ENCODE measurements around the gene LGALS4.
"Not testable (repeated sequence)": the region's sequence is repeated elsewhere in the genome, so short reads cannot be mapped to it uniquely, and the experiment has no call there.

Gene LGALS4

GRCh38 chr19:38842439-38843174 is 29.9 kb upstream of the LGALS4 start:
- DNase-seq (ENCODE audit: low spot score), result no peak

- DNase-seq (ENCODE audit: low spot score), result no peak
Measured at GRCh38 chr19:38841787-38842438, 29.2 kb upstream of the LGALS4 start.

- DNase-seq (ENCODE audit: low spot score), result no peak
Measured at GRCh38 chr19:38841180-38841766, 28.5 kb upstream of the LGALS4 start.

- DNase-seq (ENCODE audit: low spot score), result no peak
Measured at GRCh38 chr19:38840583-38840968, 27.8 kb upstream of the LGALS4 start.

GRCh38 chr19:38839816-38840582 is 27.3 kb upstream of the LGALS4 start:
- DNase-seq (ENCODE audit: low spot score), result no peak

GRCh38 chr19:38838986-38839761 is 26.4 kb upstream of the LGALS4 start:
- DNase-seq (ENCODE audit: low spot score), result no peak

GRCh38 chr19:38838208-38838985 is 25.7 kb upstream of the LGALS4 start:
- no peak for DNase-seq (ENCODE audit: low spot score)

- DNase-seq (ENCODE audit: low spot score), result no peak
Measured at GRCh38 chr19:38837656-38838121, 24.9 kb upstream of the LGALS4 start.

GRCh38 chr19:38836983-38837626 is 24.4 kb upstream of the LGALS4 start:
- no peak for DNase-seq (ENCODE audit: low spot score)

- no peak for DNase-seq (ENCODE audit: low spot score)
Measured at GRCh38 chr19:38836159-38836982, 23.6 kb upstream of the LGALS4 start.

- DNase-seq (ENCODE audit: low spot score), result no peak
Measured at GRCh38 chr19:38834590-38834989, 21.8 kb upstream of the LGALS4 start.

GRCh38 chr19:38834104-38834490 is 21.4 kb upstream of the LGALS4 start:
- DNase-seq (ENCODE audit: low spot score), result no peak

GRCh38 chr19:38833092-38833425 is 20.3 kb upstream of the LGALS4 start:
- no peak for DNase-seq (ENCODE audit: low spot score)

- DNase-seq (ENCODE audit: low spot score), result peak; percentile 45
Measured at GRCh38 chr19:38831142-38831605, 18.4 kb upstream of the LGALS4 start.

- DNase-seq (ENCODE audit: low spot score), result no peak
Measured at GRCh38 chr19:38830039-38830733, 17.4 kb upstream of the LGALS4 start.

GRCh38 chr19:38829203-38829602 is 16.5 kb upstream of the LGALS4 start:
- DNase-seq (ENCODE audit: low spot score), result not testable (repeated sequence)

- no peak for DNase-seq (ENCODE audit: low spot score)
Measured at GRCh38 chr19:38826856-38827551, 14.3 kb upstream of the LGALS4 start.

- not testable (repeated sequence) for DNase-seq (ENCODE audit: low spot score)
Measured at GRCh38 chr19:38825936-38826335, 13.2 kb upstream of the LGALS4 start.
